ENCODE measurements around the gene GSK3B.

The GSK3B gene

DNA sequence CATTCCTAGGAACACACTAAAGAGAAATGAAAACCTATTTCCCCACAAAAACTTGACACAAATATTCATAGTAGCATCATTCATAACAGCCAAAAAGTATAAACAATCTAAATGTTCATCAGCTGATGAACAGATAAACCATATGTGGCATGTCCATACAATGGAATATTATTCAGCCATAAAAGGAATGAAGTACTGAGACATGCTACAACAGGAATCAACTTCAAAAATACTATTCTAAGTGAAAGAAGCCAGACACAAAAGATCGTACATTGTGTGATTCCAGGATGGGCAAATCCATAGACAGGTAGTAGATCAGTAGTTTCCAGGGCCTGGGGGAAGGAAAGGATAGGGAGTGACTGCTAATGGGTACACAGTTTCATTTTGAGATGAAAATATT, 118.0 kb downstream of the GSK3B start:
- H3K27me3 ChIP-seq (replicated peaks in 2 of 5; ENCODE audit: control insufficient read depth in 4 of 5, insufficient read depth in 5 of 5, low read length in 4 of 5), result no peaks in the 10 kb centered on the region
- H3K4me3 ChIP-seq (ENCODE audit: control insufficient read depth in 1 of 7, extremely low read depth in 1 of 7, insufficient read depth in 4 of 7, low read depth in 2 of 7, low read length in 6 of 7), result no peak overlapping the region
- H3K4me1 ChIP-seq (ENCODE audit: control extremely low read depth in 1 of 4, control insufficient read depth in 4 of 4, insufficient read depth in 4 of 4, low read length in 3 of 4), result no peaks in the 10 kb centered on the region
- WGBS (ENCODE audit: insufficient coverage), result 100% methylated on average over 1 of the region's 1 CpG
- CTCF ChIA-PET, result no interaction called here
- no peak for DNase-seq
- peaks cover 0 to 8% (median 2%) of the 10 kb centered on the region in 4 experiments for H3K36me3 ChIP-seq (ENCODE audit: control insufficient read depth in 4 of 4, insufficient read depth in 4 of 4, low read length in 3 of 4)
- POLR2A ChIA-PET, result no interaction called here
- peaks cover 0 to 2% (median 0%) of the 10 kb centered on the region in 5 experiments for H3K9me3 ChIP-seq (ENCODE audit: control extremely low read depth in 1 of 5, control insufficient read depth in 4 of 5, insufficient read depth in 2 of 5, low read depth in 1 of 5, low read length in 4 of 5)
- H3K27ac ChIP-seq (ENCODE audit: insufficient read depth in 1 of 2, low read depth in 1 of 2, low read length in 2 of 2, poor library complexity in 1 of 2, severe bottlenecking in 2 of 2), result no peak overlapping the region

DNA sequence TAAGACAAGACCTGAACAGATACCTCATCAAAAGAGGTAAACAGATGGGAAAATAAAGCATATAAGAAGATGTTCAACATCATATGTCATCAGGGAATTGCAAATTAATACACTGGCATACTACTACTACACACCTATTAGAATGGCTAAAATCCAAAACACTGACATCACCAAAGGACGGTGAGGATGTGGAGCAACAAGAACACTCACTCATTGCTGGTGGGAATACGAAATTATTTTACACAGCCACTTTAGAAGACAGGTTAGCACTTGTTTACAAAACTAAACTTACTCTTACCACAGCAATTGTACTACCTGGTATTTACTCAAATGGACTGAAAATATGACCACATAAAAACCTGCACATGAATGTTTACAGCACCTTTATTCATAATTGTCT, 119.6 kb downstream of the GSK3B start:
- Histone ChIP-seq H3K27ac (ENCODE audit: insufficient read depth in 1 of 2, low read depth in 1 of 2, low read length in 2 of 2, poor library complexity in 1 of 2, severe bottlenecking in 2 of 2) (no peak overlapping the region), H3K27me3 (replicated peaks in 2 of 5; ENCODE audit: control insufficient read depth in 4 of 5, insufficient read depth in 5 of 5, low read length in 4 of 5) (no peaks in the 10 kb centered on the region), H3K36me3 (ENCODE audit: control insufficient read depth in 4 of 4, insufficient read depth in 4 of 4, low read length in 3 of 4) (peaks cover 0 to 8% (median 2%) of the 10 kb centered on the region in 4 experiments), H3K4me3 (ENCODE audit: control insufficient read depth in 1 of 7, extremely low read depth in 1 of 7, insufficient read depth in 4 of 7, low read depth in 2 of 7, low read length in 6 of 7) (no peak overlapping the region), H3K4me1 (ENCODE audit: control extremely low read depth in 1 of 4, control insufficient read depth in 4 of 4, insufficient read depth in 4 of 4, low read length in 3 of 4) (no peaks in the 10 kb centered on the region), H3K9me3 (ENCODE audit: control extremely low read depth in 1 of 5, control insufficient read depth in 4 of 5, insufficient read depth in 2 of 5, low read depth in 1 of 5, low read length in 4 of 5) (peaks cover 0 to 2% (median 0%) of the 10 kb centered on the region in 5 experiments)
- ChIA-PET POLR2A (no interaction called here), CTCF (no interaction called here)
- DNase-seq, result no peak
- WGBS (ENCODE audit: insufficient coverage), result 100% methylated on average over 2 of the region's 2 CpGs

DNA sequence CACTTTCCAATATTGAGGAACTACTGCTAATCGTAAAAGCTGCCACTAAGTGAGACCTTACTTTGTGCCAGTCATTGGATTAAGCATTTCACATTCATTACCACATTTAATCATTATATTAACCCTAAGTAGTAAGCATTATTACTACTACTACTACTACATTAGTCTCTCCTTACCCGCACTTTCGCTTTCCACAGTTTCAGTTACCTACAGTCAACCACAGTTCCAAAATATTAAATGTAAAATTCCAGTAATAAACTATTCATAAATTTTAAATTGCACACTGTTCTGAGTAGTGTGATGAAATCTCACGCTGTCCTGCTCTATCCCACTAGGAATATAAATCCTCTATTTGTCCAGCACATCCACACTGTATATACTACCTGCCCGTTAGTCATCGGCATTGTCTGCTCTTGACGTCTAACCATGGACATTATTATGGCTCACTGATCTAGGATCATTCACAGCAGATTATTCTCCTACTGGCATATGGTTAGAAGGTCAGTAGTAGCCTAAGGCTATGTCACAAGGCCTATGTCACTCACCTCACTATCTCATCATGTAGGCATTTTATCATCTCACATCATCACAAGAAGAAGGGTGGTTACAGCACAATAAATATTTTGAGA, 121.1 kb downstream of the GSK3B start:
- Histone ChIP-seq H3K36me3 (ENCODE audit: control insufficient read depth in 4 of 4, insufficient read depth in 4 of 4, low read length in 3 of 4) (peaks cover 0 to 4% (median 1%) of the 10 kb centered on the region in 4 experiments), H3K4me1 (ENCODE audit: control extremely low read depth in 1 of 4, control insufficient read depth in 4 of 4, insufficient read depth in 4 of 4, low read length in 3 of 4) (no peaks in the 10 kb centered on the region), H3K4me3 (ENCODE audit: control insufficient read depth in 1 of 7, extremely low read depth in 1 of 7, insufficient read depth in 4 of 7, low read depth in 2 of 7, low read length in 6 of 7) (no peak overlapping the region), H3K27me3 (replicated peaks in 2 of 5; ENCODE audit: control insufficient read depth in 4 of 5, insufficient read depth in 5 of 5, low read length in 4 of 5) (no peaks in the 10 kb centered on the region), H3K9me3 (ENCODE audit: control extremely low read depth in 1 of 5, control insufficient read depth in 4 of 5, insufficient read depth in 2 of 5, low read depth in 1 of 5, low read length in 4 of 5) (peaks cover 0 to 2% (median 0%) of the 10 kb centered on the region in 5 experiments), H3K27ac (ENCODE audit: insufficient read depth in 1 of 2, low read depth in 1 of 2, low read length in 2 of 2, poor library complexity in 1 of 2, severe bottlenecking in 2 of 2) (no peak overlapping the region)
- ChIA-PET POLR2A (no interaction called here), CTCF (interaction anchor here (1.0 kb wide), 1 partner anchor 20 kb away, joined by 3 read pairs; no protein-coding TSS in a partner anchor)
- WGBS (ENCODE audit: insufficient coverage), result 100% methylated on average over 5 of the region's 7 CpGs
- DNase-seq, result no peak

DNA sequence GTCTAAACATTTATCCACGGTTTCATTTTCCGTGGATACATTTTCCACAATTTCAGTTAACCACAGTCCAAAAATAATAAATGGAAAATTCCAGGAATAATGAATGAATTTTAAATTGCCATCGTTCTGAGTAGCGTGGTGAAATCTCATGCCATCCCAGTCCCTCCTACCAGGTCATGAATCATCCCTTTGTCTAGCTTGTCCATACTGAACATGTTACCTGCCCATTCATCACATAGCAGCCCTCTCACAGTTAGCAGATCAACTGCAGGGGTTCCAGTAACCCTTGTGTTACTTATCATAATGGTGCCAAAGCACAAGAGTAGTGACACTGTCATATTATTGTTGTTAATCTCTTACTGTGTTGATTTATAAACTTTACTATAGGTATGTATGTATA, 124.5 kb downstream of the GSK3B start:
- H3K4me3 ChIP-seq (ENCODE audit: control insufficient read depth in 1 of 7, extremely low read depth in 1 of 7, insufficient read depth in 4 of 7, low read depth in 2 of 7, low read length in 6 of 7), result no peak overlapping the region
- no peaks in the 10 kb centered on the region for H3K27me3 ChIP-seq (replicated peaks in 2 of 5; ENCODE audit: control insufficient read depth in 4 of 5, insufficient read depth in 5 of 5, low read length in 4 of 5)
- CTCF ChIA-PET, result no interaction called here
- peaks cover 0 to 4% (median 1%) of the 10 kb centered on the region in 4 experiments for H3K36me3 ChIP-seq (ENCODE audit: control insufficient read depth in 4 of 4, insufficient read depth in 4 of 4, low read length in 3 of 4)
- no peaks in the 10 kb centered on the region for H3K4me1 ChIP-seq (ENCODE audit: control extremely low read depth in 1 of 4, control insufficient read depth in 4 of 4, insufficient read depth in 4 of 4, low read length in 3 of 4)
- POLR2A ChIA-PET, result no interaction called here
- WGBS (ENCODE audit: insufficient coverage), result 100% methylated on average over 1 of the region's 4 CpGs
- no peak for DNase-seq
- H3K9me3 ChIP-seq (ENCODE audit: control extremely low read depth in 1 of 5, control insufficient read depth in 4 of 5, insufficient read depth in 2 of 5, low read depth in 1 of 5, low read length in 4 of 5), result peaks cover 0 to 2% (median 0%) of the 10 kb centered on the region in 5 experiments
- H3K27ac ChIP-seq (ENCODE audit: insufficient read depth in 1 of 2, low read depth in 1 of 2, low read length in 2 of 2, poor library complexity in 1 of 2, severe bottlenecking in 2 of 2), result no peak overlapping the region

DNA sequence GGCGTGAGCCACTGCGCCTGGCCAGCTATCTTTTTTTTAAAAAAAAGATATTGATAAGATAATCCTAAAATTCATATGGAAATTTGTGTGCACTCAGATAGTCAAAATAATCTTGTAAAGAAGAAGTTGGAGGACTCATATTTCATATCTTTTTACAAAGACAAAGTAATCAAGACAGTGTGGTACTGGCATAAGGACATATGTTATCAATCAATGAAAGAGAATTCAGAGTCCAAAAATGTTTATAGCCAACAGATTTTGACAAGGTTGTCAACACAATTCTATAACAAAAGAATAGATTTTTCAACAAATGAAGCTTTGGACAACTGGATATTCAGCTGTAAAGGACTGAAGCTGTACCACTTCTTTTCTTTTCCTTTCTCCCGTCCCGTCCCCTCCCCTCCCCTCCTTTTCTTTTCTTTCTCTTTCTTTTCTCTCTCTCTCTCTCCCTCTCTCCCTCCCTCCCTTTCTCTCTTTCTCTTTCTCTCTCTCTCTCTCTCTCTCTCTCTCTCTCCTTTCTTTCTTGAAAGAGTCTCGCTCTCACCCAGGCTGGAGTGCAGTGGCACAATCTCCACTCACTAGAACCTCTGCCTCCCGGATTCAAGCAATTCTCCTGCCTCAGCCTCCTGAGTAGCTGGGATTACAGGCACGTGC, 126.8 kb downstream of the GSK3B start:
- peaks cover 0 to 4% (median 4%) of the 10 kb centered on the region in 5 experiments for H3K9me3 ChIP-seq (ENCODE audit: control extremely low read depth in 1 of 5, control insufficient read depth in 4 of 5, insufficient read depth in 2 of 5, low read depth in 1 of 5, low read length in 4 of 5)
- H3K4me1 ChIP-seq (ENCODE audit: control extremely low read depth in 1 of 4, control insufficient read depth in 4 of 4, insufficient read depth in 4 of 4, low read length in 3 of 4), result no peaks in the 10 kb centered on the region
- no peak for DNase-seq
- WGBS (ENCODE audit: insufficient coverage), result 100% methylated on average over 3 of the region's 7 CpGs
- H3K27me3 ChIP-seq (replicated peaks in 2 of 5; ENCODE audit: control insufficient read depth in 4 of 5, insufficient read depth in 5 of 5, low read length in 4 of 5), result no peaks in the 10 kb centered on the region
- no peak overlapping the region for H3K4me3 ChIP-seq (ENCODE audit: control insufficient read depth in 1 of 7, extremely low read depth in 1 of 7, insufficient read depth in 4 of 7, low read depth in 2 of 7, low read length in 6 of 7)
- no peak overlapping the region for H3K27ac ChIP-seq (ENCODE audit: insufficient read depth in 1 of 2, low read depth in 1 of 2, low read length in 2 of 2, poor library complexity in 1 of 2, severe bottlenecking in 2 of 2)
- H3K36me3 ChIP-seq (ENCODE audit: control insufficient read depth in 4 of 4, insufficient read depth in 4 of 4, low read length in 3 of 4), result peaks cover 0 to 6% (median 3%) of the 10 kb centered on the region in 4 experiments
- ChIA-PET CTCF (interaction anchor here (1.1 kb wide), 1 partner anchor 76 kb away, joined by 4 read pairs; no protein-coding TSS in a partner anchor), POLR2A (no interaction called here)

DNA sequence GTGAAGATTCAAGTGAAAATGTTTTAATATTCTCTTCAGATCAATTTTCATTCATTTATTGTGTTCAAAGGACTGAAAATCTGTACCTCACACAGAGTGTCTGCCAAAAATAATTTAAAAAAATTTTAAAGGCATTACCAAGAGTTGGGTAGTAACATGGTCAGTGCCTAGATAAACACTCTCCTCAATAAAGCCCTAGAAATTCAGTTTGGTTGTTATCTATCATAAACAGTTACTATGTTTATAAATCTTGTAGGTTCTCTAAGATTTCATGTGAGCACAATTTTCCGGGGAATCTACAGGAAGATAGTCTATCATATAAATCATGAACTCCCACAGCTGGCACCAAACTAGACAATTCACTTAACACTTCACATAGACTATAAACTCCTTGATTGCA, 128.6 kb downstream of the GSK3B start:
- no peaks in the 10 kb centered on the region for H3K27me3 ChIP-seq (replicated peaks in 2 of 5; ENCODE audit: control insufficient read depth in 4 of 5, insufficient read depth in 5 of 5, low read length in 4 of 5)
- peaks cover 0 to 6% (median 4%) of the 10 kb centered on the region in 5 experiments for H3K9me3 ChIP-seq (ENCODE audit: control extremely low read depth in 1 of 5, control insufficient read depth in 4 of 5, insufficient read depth in 2 of 5, low read depth in 1 of 5, low read length in 4 of 5)
- no peaks in the 10 kb centered on the region for H3K4me1 ChIP-seq (ENCODE audit: control extremely low read depth in 1 of 4, control insufficient read depth in 4 of 4, insufficient read depth in 4 of 4, low read length in 3 of 4)
- ChIA-PET CTCF (interaction anchor here (0.9 kb wide), 1 partner anchor 16 kb away, joined by 3 read pairs; no protein-coding TSS in a partner anchor), POLR2A (no interaction called here)
- peak in 1 of 3 donors; percentile 17 for DNase-seq
- 57% methylated on average over 1 of the region's 1 CpG for WGBS (ENCODE audit: insufficient coverage)
- no peak overlapping the region for H3K27ac ChIP-seq (ENCODE audit: insufficient read depth in 1 of 2, low read depth in 1 of 2, low read length in 2 of 2, poor library complexity in 1 of 2, severe bottlenecking in 2 of 2)
- H3K4me3 ChIP-seq (ENCODE audit: control insufficient read depth in 1 of 7, extremely low read depth in 1 of 7, insufficient read depth in 4 of 7, low read depth in 2 of 7, low read length in 6 of 7), result no peak overlapping the region
- peaks cover 0 to 9% (median 4%) of the 10 kb centered on the region in 4 experiments for H3K36me3 ChIP-seq (ENCODE audit: control insufficient read depth in 4 of 4, insufficient read depth in 4 of 4, low read length in 3 of 4)

DNA sequence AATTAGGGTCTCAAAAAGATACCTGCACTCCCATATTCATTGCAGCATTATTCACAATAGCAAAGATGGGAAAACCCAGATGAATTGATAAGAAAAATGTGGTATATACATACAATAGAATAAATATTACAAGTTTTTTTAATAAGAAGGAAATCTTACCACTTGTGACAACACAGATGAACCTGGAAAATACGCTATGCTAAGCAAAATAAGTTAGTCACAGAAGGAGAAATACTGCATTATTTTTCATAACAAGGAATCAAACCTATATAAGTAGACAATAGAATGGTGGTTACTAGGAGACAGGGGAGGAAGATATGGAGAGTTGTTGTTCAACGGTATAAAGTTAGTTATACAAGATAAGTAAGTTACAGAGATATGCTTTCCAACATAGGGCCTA, 130.0 kb downstream of the GSK3B start:
- ChIA-PET POLR2A (no interaction called here), CTCF (no interaction called here)
- Histone ChIP-seq H3K27me3 (replicated peaks in 2 of 5; ENCODE audit: control insufficient read depth in 4 of 5, insufficient read depth in 5 of 5, low read length in 4 of 5) (no peaks in the 10 kb centered on the region), H3K36me3 (ENCODE audit: control insufficient read depth in 4 of 4, insufficient read depth in 4 of 4, low read length in 3 of 4) (peaks cover 0 to 9% (median 4%) of the 10 kb centered on the region in 4 experiments), H3K9me3 (ENCODE audit: control extremely low read depth in 1 of 5, control insufficient read depth in 4 of 5, insufficient read depth in 2 of 5, low read depth in 1 of 5, low read length in 4 of 5) (peaks cover 0 to 6% (median 2%) of the 10 kb centered on the region in 5 experiments), H3K4me3 (ENCODE audit: control insufficient read depth in 1 of 7, extremely low read depth in 1 of 7, insufficient read depth in 4 of 7, low read depth in 2 of 7, low read length in 6 of 7) (no peak overlapping the region), H3K4me1 (ENCODE audit: control extremely low read depth in 1 of 4, control insufficient read depth in 4 of 4, insufficient read depth in 4 of 4, low read length in 3 of 4) (no peaks in the 10 kb centered on the region), H3K27ac (ENCODE audit: insufficient read depth in 1 of 2, low read depth in 1 of 2, low read length in 2 of 2, poor library complexity in 1 of 2, severe bottlenecking in 2 of 2) (no peak overlapping the region)
- DNase-seq, result no peak
- WGBS (ENCODE audit: insufficient coverage), result no CpG with 5 or more reads among the region's 2 CpGs
